ENCODE data around the gene NCR2.

- TF ChIP-seq CTCF (conservative IDR thresholded peaks at IDR 0.05) (no peak), EZH2 (IDR thresholded peaks at IDR 0.05; ENCODE audit: low read depth) (no peak)
Observed at GRCh38 chr6:41331401-41332150, 3.8 kb upstream of the NCR2 start.

All from PC-9 (cell line).